Pons (tissue), 1 donor: ENCODE measurements around the gene VWA7.
"Not testable (repeated sequence)": the region's sequence is repeated elsewhere in the genome, so short reads cannot be mapped to it uniquely, and the experiment has no call there.

Experiments
- DNase-seq: peaks from one replicate; pipeline ENCODE4 v3.0.0-alpha.2; 2016; ENCODE audit warnings: low spot score

Gene VWA7

DNA sequence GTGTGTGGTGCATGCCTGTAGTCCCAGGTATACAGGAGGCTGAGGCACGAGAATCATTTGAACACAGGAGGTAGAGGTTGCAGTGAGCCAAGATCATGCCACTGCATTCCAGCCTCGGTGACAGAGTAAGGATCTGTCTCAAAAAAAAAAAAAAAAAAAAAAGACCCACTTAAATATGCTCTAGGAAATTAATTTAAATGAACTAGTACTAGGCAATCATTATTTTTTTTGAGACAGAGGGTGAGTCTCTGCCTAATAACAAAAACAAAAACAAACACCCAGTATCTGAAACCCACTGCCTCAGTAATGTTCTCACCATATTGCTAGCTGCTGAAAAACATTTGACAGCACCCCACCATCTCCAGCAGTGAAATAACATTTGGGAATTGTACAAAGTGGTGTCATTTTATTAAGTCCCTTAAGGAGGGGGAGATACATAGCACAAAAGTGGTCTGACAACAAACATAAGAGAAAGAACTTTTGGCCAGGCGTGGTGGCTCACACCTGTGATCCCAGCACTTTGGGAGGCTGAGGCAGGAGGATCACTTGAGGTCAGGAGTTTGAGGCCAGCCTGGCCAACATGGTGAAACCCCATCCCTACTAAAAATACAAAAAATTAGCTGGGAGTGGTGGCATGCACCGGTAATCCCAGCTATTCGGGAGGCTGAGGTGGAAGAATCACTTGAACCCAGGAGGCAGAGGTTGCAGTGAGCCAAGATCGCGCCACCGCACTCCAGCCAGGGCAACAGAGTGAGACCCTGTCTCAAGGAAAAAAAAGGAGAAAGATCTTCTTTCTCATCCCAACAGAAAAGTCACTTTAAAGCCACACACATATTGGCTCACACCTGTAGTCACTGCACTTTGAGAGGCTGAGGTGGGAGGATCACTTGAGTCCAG, 24.2 kb upstream of the VWA7 start:
- DNase-seq: not testable (repeated sequence)

DNA sequence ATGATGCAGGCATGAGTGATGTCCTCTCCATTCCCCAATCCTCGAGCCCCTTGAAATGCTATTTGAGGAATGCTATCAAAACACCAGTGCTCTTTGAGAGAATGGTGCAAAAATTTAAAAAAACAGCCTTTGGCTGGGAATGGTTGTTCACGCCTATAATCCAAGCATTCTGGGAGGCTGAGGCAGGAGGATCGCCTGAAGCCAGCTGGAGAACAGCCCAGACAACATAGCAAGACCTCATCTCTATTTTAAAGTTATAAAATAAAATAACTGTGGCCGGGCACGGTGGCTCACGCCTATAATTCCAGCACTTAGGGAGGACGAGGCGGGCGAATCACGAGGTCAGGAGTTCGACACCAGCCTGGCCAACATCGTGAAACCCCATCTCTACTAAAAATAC, 22.7 kb upstream of the VWA7 start:
- no peak for DNase-seq

DNA sequence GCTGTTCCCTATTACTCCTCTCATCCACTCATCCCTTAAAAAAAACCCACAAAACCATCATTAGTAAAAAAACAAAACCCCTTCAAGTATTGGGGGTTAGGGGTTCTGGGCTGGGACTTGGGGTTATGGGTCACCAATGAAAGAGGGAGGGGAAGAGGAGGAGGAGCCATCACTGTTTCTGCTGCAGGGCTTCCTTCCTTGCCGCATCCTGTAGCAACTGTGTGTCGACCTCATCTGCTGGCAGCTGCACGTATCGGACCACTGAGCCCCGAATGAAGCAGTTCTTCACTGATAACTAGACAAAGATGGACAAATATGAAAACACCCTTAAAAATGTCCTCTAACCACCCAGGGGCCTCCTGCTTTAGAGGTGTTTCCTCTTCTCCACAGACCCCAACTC, 20.5 kb upstream of the VWA7 start:
- no peak for DNase-seq

DNA sequence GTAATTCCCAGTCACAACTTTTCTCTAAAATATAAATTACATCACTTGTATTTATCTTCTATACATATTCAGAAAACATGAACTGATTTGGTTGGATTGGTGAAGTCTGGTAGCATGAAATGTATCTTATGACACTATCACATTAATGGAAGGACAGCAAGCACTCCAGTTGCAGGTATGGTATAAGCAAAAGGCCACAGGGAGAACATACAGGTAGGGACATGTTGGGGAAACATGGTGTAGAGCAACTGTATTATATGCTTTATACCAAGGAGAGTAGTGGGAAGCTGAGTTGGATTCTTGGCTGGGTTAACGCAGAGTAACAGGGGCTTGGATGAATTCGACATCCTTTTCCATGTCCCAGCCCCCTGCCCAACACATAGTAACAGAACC, 19.9 kb upstream of the VWA7 start:
- DNase-seq: no peak

DNA sequence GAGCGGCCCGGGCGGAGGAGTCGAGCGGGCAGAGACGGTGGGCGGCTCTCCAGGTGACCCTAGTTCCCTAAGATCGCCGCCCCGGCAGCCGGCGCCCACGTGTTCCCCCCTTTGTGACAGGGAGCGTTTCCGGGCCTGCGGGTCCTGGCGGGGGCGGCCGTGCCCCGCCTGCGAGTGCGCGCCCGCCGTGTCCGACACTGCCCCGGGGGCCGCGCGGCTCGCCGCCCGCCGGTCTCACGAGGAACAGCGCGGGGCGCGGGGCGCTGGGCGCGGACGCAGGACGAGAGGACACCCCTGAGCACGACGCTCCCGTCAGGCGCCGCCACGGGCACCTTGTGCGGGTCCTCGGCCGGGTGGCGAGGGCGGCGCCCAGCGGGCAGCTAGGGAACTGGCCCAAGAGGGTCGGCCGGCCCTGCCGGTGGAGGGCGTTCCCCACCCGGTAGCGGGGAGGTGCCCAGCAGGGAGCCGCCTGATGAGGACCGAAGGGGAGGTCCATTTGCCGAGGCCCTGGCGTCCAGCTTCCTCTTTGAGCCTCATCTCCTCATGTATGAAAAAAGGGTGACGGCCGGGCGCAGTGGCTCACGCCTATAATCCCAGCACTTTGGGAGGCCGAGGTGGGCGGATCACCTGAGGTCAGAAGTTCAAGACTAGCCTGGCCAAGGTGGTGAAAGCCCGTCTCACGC, 18.6 kb upstream of the VWA7 start, which contains the start of gene VARS1:
VARS1 (minus strand) TSS at position 137 of the 683 bp plus-strand sequence. CDS start 535 bp downstream, outside the sequence.
- DNase-seq: peak; percentile 84

DNA sequence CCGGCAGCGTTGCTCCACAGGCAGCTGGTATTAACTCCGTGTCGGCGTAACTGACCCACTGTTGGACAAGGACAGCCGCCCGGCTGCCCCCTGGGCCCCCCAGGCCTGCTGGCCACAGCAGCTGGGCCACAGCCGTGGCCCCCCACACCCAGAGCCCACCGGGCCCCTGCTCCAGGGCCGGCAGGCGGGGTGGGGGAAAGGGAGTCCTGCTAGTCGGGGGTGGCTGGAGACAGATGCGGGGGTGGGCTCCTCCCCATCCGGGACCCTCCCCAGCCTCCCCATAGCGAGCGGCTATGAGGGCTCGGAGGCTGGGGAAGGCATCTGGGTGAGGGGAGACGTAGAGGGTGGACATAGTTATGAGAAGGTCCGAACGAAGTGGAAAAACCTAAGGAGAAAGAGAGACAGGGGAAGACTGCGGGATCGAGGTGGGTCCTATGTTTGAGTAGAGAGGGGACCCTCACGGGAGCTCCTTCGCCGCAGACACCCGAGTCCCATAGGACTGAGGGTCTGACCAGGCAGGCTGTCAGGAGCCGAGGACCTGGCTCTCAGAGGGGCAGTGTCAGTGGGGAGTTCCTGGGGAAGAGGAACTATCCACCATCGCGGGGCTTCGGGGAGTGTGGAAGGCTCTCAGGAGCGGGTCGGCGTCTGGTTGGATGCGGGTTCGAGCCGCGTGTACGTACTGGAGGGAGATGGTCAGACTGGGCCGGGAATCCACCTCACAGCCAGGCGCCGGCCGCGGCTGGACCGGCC, 17.9 kb upstream of the VWA7 start:
- DNase-seq: no peak

DNA sequence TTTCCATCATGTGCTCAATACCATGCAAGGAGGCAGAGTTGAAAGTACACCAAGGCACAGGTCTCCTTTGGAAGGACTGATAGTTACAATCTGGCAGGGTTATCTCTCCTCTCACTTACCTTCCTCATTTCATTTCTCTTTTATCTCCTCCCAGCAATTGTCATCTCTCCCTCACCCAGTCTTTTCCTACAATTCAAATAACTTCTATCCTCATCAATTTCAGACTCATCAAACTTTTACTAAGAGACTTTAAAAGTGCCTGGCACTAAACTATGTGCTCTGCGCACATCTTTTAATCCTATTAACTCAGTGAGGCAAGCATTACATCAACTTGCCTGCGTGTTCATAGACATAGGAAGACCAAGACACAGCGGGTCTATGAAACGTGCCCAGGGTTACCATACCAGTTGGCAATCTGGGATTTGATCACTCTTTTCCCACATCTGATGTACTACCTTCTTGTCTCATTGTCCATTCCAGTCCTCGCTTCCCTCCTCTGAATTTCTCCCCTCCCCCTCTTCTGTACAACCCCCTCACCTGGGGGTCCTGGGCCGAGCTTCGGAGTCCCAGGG, 17.3 kb upstream of the VWA7 start:
- no peak for DNase-seq

DNA sequence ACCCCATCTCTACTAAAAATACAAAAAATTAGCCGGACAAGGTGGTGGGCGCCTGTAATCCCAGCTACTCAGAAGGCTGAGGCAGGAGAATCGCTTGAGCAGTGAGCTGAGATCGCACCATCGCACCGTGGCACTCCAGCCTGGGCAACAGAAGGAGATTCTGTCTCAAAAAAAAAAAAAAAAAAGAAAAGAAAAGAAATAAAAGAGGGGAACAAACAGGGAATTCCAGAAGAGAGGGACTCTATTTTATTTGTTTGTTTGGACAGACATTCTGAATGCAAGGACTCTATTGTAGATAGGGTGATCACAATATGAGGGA, 16.8 kb upstream of the VWA7 start:
- not testable (repeated sequence) for DNase-seq

DNA sequence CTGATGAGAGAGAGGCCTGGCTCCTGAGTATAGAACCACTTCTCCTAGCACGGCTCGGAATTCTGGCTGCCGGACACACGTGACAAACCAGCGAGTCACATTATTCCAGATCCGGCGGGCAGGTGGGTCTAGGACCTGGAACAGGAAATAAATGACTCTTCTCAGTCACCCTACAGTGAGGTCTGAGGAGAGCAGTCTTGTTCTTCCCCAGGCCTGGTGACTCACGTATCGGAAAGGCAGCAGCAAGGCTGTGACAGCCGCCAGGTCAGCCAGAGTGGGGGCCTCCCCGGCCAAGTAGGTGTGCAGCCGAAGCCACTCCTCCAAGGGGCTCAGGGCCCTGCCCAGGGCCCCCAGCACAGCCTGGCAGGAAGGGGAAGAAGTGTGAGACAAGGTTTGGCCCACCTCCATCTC, 15.6 kb upstream of the VWA7 start:
- DNase-seq: no peak

DNA sequence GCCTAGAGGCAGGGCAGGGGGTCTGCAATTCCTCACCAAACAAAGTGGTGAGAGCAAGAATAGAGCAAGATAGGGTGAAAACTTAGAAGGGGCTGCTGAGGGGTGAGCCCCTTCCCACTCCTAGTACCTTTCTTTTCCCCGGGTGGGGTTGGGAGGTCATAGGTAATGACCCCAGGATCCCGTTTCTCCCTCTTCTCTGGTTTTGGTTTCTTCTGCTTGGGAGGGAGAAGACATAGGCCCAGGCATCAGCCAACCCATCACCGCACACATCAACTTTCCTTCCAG, 14.9 kb upstream of the VWA7 start:
- no peak for DNase-seq

DNA sequence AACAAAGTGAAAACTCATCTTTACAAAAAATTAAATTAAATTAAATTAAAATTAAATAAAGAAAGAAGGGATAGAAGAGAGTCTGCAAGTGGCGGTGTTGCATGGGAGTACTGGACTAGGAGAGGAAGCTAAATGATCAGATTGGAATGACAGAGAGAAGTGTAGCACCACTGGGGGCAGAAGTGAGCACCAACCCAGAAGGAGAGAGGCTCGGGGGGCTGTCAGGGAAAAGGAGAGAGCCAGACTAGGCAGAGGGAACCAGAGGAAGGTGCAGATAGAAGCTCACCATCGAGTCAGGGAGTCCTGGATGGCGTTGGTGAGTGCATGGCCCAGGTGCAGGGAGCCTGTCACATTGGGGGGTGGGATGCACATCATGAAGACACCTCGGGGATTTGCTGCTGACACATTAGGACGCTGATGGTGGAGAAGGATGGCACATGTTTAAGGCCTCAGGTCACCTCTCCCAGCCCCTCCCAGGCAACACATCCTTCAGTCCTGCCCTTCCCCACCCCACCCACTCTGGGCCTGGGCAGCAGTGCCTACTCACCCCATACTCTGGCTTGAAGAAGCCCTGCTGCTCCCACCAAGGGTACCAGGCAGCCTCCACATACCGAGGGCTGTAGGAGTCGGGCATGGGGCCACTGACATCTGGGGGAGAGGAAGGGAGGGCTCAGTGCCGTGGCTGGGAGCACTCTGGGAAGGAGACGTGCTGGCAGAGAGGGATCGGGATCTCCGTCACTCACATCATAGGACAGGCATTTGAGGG, 14.4 kb upstream of the VWA7 start:
- DNase-seq: peak; percentile 51

DNA sequence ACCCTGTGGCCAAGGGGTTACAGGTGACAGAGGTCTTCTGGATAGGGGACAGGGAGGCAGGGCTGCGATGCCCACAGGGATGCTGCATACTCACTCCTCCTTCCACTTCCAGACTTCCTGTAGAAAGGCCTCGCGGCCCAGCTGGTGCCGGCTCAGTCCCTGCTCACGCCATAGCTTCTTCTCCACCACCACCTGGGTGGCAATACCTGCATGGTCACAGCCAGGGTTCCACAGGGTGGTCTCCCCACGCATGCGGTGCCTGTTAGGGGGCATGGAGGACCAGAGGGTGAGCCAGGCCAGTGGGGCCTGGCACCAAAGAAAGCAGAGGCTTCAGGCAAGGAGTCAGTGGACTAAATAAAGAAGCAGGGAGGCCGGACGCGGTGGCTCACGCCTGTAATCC, 8.3 kb upstream of the VWA7 start:
- no peak for DNase-seq

DNA sequence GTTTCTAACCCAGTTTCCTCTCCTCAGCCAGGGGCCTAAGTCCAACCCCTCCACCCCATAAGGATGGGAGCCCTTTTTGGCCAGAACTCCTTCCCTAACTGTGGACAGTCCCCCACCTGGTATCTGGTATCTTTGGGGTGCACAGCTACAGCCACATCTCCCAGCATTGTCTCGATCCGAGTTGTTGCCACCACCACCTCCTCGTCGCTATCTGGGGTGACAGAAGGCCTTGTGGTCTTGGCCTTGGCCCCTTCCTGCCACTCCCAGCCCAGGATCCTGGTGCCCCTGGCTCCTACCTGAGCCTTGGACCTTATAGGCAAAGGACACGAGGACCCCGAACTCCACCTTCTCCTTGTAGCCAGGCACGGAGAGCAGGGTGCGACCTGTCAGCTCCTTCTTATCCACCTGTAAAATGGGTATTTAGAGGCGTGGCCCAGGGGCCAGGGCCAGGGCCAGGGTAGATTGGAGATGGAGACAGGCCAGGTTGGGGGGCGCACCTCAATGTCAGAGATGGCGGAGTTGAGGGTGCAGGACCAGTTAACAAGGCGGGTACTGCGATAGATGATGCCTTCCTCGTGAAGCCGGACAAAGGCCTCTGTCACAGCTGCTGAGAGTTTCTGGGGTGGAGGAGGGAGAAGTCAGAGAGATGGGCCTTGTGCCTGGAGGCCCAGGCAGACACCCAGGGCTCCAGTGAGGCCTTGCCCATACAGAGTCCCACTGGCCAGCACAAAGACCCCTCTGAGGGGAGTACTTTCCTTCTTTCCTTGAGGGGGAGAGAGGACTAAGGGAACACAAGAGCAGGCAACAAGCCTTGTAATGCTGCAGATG, 7.2 kb upstream of the VWA7 start:
- DNase-seq: peak; percentile 62

DNA sequence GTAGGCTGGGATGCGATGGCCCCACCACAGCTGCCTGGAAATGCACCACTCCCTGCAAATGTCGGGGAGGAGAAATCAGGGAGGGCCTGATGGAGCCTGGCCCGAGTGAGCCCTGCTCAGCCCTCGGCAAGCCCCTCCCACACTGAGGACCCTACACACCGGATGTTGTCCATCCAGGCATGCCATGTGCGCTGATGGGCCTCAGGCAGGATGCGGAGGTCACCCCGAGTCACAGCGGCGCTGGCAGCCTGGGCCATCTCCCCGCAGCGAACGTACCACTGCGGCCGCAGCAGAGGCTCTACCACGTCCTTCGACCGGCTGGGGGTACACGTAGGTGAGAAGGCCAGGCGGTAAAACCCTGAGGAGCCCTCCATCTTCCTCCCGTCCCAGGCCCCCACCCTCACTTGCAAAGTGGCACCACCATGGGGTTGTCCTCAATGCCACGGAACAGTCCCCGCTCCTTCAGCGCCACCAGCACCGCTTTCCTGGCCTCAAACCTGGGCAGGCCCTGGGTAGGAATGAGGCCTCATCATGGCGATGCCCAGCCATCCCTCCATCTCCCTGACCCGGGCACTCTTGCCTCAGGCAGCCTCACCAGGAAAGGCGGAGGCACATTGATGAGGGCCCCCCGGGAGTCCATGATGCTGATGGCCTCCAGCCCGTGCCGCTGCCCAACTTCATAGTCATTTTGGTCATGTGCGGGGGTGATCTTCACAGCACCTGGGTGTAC, 5.2 kb upstream of the VWA7 start:
- no peak for DNase-seq

DNA sequence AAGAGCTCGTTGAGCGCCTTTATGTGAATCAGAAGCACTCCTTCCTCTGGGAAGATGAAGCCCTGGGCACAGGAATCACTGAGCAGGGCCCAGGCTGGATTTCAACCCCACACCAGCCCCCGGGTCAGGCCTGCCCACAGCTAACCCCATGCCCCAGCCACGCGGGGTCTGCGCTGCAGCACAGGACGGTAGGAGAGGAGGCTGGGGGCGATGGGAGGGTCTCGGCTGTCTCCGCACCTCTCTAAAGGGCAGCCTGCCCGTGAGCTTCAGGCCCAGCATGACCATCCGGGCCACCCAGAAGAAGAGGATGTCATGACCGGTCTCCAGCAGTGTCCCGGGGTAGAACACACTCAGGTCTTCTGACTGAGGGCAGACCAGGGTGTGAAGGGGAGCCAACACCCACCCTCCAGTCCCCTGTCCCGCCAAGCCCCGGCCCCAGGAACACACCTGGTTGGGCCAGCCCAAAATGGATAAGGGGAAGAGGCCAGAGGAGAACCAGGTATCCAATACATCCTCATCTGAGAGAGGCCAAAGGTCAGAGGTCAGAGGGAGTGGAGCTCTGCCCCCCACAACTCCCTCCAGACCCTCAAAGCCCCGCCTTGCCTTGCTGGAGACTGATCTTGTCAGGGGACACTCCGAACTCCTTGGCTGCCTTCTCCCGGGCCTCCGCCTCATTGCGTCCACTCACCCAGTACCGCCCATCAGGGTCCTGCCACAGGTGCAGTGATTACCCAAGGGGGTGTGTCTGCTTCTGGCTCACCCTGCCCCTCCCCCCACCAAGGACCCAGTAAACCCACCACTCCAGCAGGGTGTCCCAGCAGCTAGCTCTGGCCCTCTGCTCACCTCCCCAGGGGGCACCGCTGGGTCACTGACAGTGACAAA, 4.4 kb upstream of the VWA7 start:
- no peak for DNase-seq

DNA sequence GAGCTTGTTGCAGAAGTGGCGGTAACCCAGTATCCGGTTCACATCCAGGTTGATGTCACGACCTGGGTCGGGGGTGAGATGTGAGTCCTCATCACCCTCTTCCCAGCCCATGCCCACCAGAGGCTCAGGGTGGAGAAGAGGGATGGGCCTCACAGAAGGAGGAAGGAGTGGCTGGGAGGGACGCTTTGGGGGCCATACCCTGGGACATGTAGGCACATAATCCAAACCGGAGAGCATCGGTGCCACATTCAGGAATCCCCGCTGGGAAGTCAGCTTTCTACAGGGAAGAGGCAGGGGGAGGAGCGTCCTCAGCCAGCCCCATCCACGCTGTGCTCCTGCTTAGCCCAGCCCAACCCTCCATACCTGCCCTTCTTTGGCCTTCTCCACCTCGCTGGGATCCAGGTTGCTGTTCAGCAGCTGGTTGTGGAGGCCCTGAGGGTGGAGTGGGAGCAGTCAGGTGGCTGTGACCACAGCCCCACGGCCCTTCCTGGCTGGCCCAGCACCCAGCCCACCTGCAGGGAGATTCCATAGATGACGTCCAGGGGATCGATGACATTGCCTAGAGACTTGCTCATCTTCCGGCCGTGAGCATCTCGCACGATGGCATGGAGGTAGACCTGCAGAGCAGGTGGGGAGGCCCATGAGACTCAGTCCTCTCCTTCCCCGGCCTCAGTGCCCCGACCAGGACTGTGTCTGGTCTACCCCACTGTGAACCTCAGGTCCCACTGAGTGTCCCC, 3.5 kb upstream of the VWA7 start:
- DNase-seq: no peak

DNA sequence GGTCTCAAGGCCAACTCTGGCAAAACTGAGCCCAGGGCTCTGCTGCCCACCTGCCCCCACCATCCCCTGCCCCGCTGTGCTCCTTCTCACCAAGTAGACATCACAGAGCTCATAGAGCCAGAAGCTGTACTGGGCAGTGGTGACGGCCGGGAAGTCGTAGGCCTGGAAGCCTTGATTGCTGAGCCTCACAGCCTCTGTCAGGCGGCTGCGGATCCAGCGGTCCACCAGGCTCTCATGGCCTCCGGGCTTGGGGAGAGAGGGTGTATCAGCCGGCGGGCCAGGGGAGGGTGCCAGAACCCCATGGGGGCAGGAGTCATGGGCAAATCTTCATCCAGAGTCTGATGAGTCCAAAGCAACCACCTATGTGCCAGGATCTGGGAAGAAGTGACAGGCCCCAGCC, 2.8 kb upstream of the VWA7 start:
- no peak for DNase-seq

DNA sequence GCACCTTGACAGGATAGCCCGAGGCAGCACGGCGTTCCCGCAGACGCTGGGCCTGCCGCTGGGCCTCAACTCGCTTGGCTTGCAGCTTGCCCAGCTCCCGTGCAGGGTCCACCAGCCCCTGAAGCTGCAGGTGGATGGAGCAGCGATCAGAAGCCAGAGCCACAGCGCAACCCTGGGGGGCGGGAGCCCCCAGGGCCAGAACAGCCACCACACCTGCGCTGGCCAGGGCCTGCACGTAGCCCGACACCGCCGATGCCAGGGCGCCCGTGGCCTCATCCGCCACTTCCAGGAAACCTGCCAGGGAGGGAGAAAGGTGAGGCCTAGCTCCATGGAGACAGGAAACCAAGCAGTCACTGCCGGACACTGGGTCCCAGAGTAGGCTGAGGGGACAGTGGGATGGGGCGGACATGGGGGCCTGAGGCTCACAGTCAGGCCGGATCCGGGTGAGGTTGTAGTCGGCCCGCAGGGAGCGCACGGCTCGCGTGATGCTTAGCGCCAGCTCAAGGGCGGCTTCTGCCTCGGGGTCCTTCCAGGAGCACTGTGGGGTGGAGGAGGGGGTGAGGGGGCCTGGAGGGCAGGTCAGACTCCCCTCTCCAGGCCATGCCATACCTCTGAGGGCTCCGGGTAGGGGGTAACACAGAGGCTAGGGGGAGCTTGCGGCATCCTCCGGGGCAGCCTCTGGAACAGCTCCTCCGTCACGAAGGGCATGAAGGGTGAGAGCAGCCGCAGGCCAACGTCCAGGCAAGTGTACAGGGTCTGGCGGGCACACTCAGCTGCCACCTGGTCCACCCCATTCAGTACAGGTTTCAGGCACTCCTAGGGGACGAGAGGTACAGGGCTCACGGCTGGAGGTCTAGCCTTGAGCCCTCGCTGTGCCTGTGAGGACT, 2.1 kb upstream of the VWA7 start:
- no peak for DNase-seq
